Smooth muscle cell (in vitro differentiated cells): ENCODE data around the gene PKN1. TPM values are rescaled to one million over a fixed set of nuclear protein-coding genes. Genes with fewer than 3 reads are reported as not detected.
A peak's percentile ranks its signal among the peaks of the same experiment; 100 is the strongest.

Experiments used
- DNase-seq: peaks from one replicate; lab custom pipeline; 2025; ENCODE audit not compliant: unreplicated experiment; lab: John Stamatoyannopoulos, UW
- H2AFZ ChIP-seq: fragments of 200-600 bp; sonication (generic); 2 replicates; pipeline ENCODE4 v1.6.0; 2016; ENCODE audit warnings: antibody characterized with exemption, low read depth, mild to moderate bottlenecking
- H3F3A ChIP-seq: fragments of 200-600 bp; sonication (generic); 2 replicates; pipeline ENCODE4 v1.6.0; 2017; ENCODE audit warnings: antibody characterized with exemption, low read depth
- H3K27ac ChIP-seq: fragments of 200-600 bp; sonication (generic); 2 replicates; pipeline ENCODE4 v1.5.1; 2016; ENCODE audit warnings: low read depth, mild to moderate bottlenecking
- H3K27me3 ChIP-seq: fragments of 200-600 bp; sonication (generic); 2 replicates; pipeline ENCODE4 v1.6.1; 2016; ENCODE audit warnings: low read depth, mild to moderate bottlenecking
- H3K36me3 ChIP-seq: fragments of 200-600 bp; sonication (generic); 2 replicates; pipeline ENCODE4 v1.5.1; 2016; ENCODE audit warnings: low read depth
- H3K4me1 ChIP-seq: fragments of 200-600 bp; sonication (generic); 2 replicates; pipeline ENCODE4 v1.5.1; 2016; ENCODE audit warnings: low read depth
- H3K4me2 ChIP-seq: fragments of 200-600 bp; sonication (generic); 2 replicates; pipeline ENCODE4 v1.6.0; 2016; ENCODE audit warnings: mild to moderate bottlenecking
- H3K4me3 ChIP-seq: fragments of 200-600 bp; sonication (generic); 2 replicates; pipeline ENCODE4 v1.5.1; 2016; ENCODE audit warnings: mild to moderate bottlenecking
- H3K79me2 ChIP-seq: fragments of 200-600 bp; sonication (generic); 2 replicates; pipeline ENCODE4 v1.6.0; 2016; ENCODE audit warnings: low read depth, mild to moderate bottlenecking
- H3K9ac ChIP-seq: fragments of 200-600 bp; sonication (generic); 2 replicates; pipeline ENCODE4 v1.6.0; 2016; ENCODE audit warnings: low read depth
- H3K9me3 ChIP-seq: fragments of 200-600 bp; sonication (generic); replicated peaks from 2 replicates; pipeline ENCODE4 v1.5.1; 2016; ENCODE audit warnings: low read depth
- H4K20me1 ChIP-seq: fragments of 200-600 bp; sonication (generic); 2 replicates; pipeline ENCODE4 v1.6.0; 2016; ENCODE audit warnings: low read depth
- WGBS: methylation state at CpG from one replicate; pipeline ENCODE4 v1.1.7; 2016; ENCODE audit warnings: low lambda C conversion rate; 5-methylcytosine and 5-hydroxymethylcytosine counted together
- polyA plus RNA-seq: library from polyadenylated mRNA; unstranded; fragments of >200 nt; fragmentation: Nextera tagmentation; extraction: Ambion mirVana; gene quantifications from 2 replicates; pipeline ENCODE4 v1.2.1, GENCODE V29; 2016
- total RNA-seq: library from RNA; depleted of rRNA; stranded (reverse); fragments of >200 nt; gene quantifications from 2 replicates; pipeline ENCODE4 v1.2.3, GENCODE V29; 2014
- TF ChIP-seq, protein P1 (sequence below): fragments of 200-600 bp; sonication (generic); IDR thresholded peaks from 2 replicates; pipeline ENCODE4 v1.5.1; 2017; ENCODE audit warnings: borderline replicate concordance, mild to moderate bottlenecking, antibody characterized with exemption; ENCODE audit not compliant: insufficient read depth, poor library complexity, severe bottlenecking

PKN1 gene
- total and polyA plus RNA-seq, 2 experiments from 2014 or later = 28.0 to 64.8 TPM

GRCh38 chr19:14414926-14415690, 18.0 kb upstream of the PKN1 start:
- no peak overlapping the region for H3K4me2 ChIP-seq
- no peak overlapping the region for H3K4me3 ChIP-seq
- no peaks in the 10 kb centered on the region for H3K27me3 ChIP-seq
- H3K9ac ChIP-seq = no peak overlapping the region
- H3K36me3 ChIP-seq = no peaks in the 10 kb centered on the region
- H2AFZ ChIP-seq = no peak overlapping the region
- no peaks in the 10 kb centered on the region for H3F3A ChIP-seq
- no peak overlapping the region for H3K27ac ChIP-seq
- 92% methylated on average over 8 of the region's 8 CpGs for WGBS
- peaks cover 73% of the 10 kb centered on the region for H3K79me2 ChIP-seq
- no peaks in the 10 kb centered on the region for H3K9me3 ChIP-seq
- peaks cover 87% of the 10 kb centered on the region for H4K20me1 ChIP-seq
- TF ChIP-seq, protein P1, sequence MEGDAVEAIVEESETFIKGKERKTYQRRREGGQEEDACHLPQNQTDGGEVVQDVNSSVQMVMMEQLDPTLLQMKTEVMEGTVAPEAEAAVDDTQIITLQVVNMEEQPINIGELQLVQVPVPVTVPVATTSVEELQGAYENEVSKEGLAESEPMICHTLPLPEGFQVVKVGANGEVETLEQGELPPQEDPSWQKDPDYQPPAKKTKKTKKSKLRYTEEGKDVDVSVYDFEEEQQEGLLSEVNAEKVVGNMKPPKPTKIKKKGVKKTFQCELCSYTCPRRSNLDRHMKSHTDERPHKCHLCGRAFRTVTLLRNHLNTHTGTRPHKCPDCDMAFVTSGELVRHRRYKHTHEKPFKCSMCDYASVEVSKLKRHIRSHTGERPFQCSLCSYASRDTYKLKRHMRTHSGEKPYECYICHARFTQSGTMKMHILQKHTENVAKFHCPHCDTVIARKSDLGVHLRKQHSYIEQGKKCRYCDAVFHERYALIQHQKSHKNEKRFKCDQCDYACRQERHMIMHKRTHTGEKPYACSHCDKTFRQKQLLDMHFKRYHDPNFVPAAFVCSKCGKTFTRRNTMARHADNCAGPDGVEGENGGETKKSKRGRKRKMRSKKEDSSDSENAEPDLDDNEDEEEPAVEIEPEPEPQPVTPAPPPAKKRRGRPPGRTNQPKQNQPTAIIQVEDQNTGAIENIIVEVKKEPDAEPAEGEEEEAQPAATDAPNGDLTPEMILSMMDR = no peak
- DNase-seq = no peak
- H3K4me1 ChIP-seq = peaks cover 15% of the 10 kb centered on the region

DNA sequence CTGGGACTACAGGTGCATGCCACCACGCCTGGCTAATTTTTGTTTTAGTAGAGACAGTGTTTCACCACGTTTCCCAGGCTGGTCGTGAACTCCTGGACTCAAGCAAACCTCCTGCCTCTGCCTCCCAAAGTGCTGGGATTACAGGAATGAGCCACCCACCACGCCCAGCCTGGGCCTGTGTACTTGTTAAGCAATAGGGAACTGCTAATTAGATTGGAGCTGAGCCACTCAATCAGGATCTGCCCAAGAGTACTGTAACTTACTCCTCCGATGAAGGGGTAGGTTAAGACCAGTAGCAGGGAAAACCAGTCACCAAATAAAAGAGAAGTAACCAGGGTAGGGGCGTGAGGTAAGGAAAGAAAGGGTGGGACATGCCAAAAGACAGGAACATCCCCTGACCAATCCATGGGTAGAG, 16.3 kb upstream of the PKN1 start:
- H3K79me2 ChIP-seq = peaks cover 70% of the 10 kb centered on the region
- peak overlapping the region; percentile 91 for H3K4me2 ChIP-seq
- no peaks in the 10 kb centered on the region for H3K36me3 ChIP-seq
- peaks cover 15% of the 10 kb centered on the region for H3K4me1 ChIP-seq
- peaks cover 70% of the 10 kb centered on the region for H4K20me1 ChIP-seq
- H3K27ac ChIP-seq = no peak overlapping the region
- TF ChIP-seq, protein P1 = no peak
- no peak overlapping the region for H3K4me3 ChIP-seq
- no peak for DNase-seq
- H3K9me3 ChIP-seq = no peaks in the 10 kb centered on the region
- H3K27me3 ChIP-seq = no peaks in the 10 kb centered on the region
- H2AFZ ChIP-seq = no peak overlapping the region
- no peak overlapping the region for H3K9ac ChIP-seq
- WGBS = 86% methylated on average over 6 of the region's 6 CpGs
- H3F3A ChIP-seq = no peaks in the 10 kb centered on the region

DNA sequence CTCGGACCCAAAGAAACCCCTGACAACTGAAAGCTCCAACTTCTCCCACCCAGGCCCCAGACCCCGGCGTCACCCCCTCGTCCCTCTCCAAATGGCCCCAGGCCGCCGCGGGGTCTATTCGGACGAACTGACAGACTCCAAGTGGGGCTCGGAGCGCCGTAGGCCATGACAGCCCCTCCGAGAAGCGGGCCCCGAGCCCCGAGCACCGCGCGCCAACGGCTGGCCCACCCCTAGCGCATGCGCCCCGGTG, 14.3 kb upstream of the PKN1 start:
- TF ChIP-seq, protein P1 = no peak
- Histone ChIP-seq H3F3A (no peaks in the 10 kb centered on the region), H3K4me1 (peaks cover 15% of the 10 kb centered on the region), H3K9me3 (no peaks in the 10 kb centered on the region), H3K9ac (peak overlapping the region; percentile 92), H3K36me3 (no peaks in the 10 kb centered on the region), H3K79me2 (peaks cover 50% of the 10 kb centered on the region), H3K27ac (peak overlapping the region; percentile 96), H3K4me2 (peak overlapping the region; percentile 91), H3K27me3 (no peaks in the 10 kb centered on the region), H4K20me1 (peaks cover 50% of the 10 kb centered on the region), H2AFZ (peak overlapping the region; percentile 44), H3K4me3 (peak overlapping the region; percentile 90)
- 4% methylated on average over 4 of the region's 23 CpGs for WGBS
- no peak for DNase-seq
